Adrenal gland (tissue), 5 donors: ENCODE data around the gene TMEM255B.

Experiments used
- POLR2A ChIP-seq, 2 donors: fragments of 450-650 bp; IDR thresholded peaks; one replicate each; pipeline ENCODE4 v1.6.1; 2017; ENCODE audit warnings: antibody characterized with exemption in 2 of 2, mild to moderate bottlenecking in 2 of 2, moderate library complexity in 1 of 2
- TF ChIP-seq, protein P1 (sequence below), 6 experiments: fragments of 450-650 bp in 4 of 6; fragments of 200-600 bp in 2 of 6; sonication (generic) in 1 of 6; IDR thresholded peaks; 1 replicate in 5 of 6; 2 replicates in 1 of 6; pipeline versions ENCODE4 v1.5.1 to v1.8.0; 2016 to 2021; ENCODE audit warnings: antibody characterized with exemption in 6 of 6, mild to moderate bottlenecking in 2 of 6, moderate library complexity in 1 of 6
- donor health status: DM: no; HTN: no; CAD: no.

DNA sequence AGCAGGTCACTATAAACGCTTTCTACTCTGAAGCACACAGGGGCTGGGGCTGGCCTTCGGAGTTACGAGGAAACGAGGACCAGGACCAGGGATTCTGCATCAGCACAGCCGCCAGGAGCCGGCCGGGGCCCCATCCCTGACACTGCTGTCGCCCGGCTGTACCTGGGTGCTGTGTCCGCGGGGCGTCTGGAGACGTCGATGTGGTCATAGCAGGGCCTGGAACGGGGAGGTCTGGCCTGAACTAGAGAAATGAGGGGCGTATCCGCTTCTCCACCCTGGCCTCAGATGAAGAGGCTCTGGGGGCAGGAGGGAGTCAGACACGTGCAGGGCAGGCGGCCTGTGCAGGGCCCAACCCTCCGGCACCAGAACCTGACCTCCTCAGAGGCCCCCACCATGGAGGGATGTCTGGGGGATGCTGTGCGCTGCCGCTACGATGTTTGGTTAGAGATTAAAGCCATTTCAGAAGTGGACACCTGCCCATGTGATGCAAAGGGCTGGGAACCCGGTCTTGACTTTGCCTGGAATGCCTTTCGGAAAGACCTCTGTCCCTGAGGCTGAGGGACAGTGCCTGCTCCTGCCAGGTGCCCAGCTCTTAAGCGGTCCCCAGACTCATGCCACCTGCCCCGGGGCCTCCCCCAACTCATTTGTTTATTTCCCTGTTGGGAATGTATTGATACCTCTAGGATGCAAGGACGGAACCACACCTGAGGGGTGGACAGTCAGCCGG lies 83.5 kb downstream of the TMEM255B start:
- TF ChIP-seq, protein P1, sequence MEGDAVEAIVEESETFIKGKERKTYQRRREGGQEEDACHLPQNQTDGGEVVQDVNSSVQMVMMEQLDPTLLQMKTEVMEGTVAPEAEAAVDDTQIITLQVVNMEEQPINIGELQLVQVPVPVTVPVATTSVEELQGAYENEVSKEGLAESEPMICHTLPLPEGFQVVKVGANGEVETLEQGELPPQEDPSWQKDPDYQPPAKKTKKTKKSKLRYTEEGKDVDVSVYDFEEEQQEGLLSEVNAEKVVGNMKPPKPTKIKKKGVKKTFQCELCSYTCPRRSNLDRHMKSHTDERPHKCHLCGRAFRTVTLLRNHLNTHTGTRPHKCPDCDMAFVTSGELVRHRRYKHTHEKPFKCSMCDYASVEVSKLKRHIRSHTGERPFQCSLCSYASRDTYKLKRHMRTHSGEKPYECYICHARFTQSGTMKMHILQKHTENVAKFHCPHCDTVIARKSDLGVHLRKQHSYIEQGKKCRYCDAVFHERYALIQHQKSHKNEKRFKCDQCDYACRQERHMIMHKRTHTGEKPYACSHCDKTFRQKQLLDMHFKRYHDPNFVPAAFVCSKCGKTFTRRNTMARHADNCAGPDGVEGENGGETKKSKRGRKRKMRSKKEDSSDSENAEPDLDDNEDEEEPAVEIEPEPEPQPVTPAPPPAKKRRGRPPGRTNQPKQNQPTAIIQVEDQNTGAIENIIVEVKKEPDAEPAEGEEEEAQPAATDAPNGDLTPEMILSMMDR (IDR thresholded peaks at IDR 0.05): no peak
- TF ChIP-seq POLR2A (IDR thresholded peaks at IDR 0.05): no peak
